HG03108 (cell line): ENCODE results near the gene PDE6B.

Experiments used
- ATAC-seq: cut with Tn5 transposase; IDR thresholded peaks from one replicate; pipeline ENCODE4 v1.9.1; 2021; ENCODE audit warnings: moderate library complexity; ENCODE audit not compliant: unreplicated experiment

Gene PDE6B

DNA sequence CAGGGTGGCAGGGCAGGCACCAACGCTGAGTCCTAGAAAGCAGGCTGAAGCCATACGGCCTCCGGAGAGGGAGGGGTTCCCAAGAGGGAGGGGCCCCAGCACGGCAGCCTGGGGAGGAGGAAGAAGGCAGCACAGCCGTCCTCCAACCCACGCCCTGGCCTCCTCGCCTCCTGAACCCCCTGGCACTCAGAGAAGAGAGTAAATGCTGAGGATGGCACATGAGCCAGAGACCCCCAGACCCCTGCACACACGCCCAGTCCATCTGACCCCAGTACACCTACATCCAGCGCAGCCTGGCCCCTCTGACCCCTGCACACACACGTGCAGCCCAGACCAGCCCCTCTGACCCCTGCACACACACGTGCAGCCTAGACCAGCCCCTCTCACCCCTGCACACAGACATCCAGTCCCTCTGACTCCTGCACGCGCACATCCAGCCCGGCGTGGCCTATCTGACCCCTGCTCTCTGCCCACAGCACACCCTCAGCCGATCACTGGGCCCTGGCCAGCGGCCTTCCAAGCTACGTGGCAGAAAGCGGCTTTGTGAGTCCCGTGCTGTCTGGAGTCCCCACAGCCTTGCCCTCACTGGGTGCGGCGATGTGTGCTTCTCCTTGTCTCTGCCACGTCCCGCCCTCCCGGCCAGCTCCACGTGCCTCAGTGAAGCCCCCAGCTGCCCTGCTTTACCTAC lies 30.2 kb downstream of the PDE6B start:
- ATAC-seq = no peak

DNA sequence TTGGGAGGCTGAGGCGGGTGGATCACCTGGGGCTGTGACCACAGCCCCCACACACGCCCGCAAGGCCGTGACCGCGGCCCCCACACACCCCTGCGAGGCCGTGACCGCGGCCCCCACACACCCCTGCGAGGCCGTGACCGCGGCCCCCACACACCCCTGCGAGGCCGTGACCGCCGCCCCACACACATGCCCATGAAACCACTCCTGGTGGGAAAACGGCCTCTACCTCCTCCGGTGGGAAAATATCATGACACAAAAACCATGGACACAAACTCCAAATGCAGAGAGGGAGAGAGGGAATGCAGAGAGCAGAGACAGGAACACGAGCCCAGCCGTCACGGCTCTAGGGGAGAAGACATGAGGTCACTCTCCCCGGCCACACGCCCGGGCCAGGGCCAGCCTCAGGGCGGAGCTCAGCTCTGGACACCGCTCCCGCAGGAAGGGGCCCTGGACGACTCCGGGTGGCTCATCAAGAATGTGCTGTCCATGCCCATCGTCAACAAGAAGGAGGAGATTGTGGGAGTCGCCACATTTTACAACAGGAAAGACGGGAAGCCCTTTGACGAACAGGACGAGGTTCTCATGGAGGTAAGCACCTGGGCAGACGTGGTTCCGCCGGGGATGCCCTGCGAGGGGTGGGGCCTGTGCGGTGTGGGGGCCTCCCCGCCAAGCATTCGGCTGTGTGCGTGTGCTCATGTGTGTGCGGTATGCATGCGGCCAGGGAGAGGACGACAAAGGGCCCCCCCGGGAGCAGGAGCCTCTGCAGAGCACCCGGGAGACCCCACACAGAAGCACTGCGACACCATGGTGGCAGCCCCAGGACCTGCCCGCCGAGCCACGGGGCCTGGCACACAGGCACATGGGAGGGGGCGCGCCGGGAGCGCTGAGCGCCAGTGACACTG lies 31.3 kb downstream of the PDE6B start:
- no peak for ATAC-seq

DNA sequence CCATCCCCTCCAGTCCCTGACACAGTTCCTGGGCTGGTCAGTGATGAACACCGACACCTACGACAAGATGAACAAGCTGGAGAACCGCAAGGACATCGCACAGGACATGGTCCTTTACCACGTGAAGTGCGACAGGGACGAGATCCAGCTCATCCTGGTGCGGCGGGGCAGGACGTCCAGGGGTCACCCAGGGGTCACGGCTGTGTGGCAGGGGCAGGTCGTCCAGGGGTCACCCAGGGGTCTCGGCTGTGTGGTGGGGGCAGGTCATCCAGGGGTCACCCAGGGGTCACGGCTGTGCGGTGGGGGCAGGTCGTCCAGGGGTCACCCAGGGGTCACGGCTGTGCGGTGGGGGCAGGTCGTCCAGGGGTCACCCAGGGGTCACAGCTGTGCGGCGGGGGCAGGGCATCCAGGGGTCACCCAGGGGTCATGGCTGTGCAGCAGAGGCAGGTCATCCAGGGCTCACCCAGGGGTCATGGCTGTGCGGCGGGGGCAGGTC lies 32.0 kb downstream of the PDE6B start:
- ATAC-seq = no peak

DNA sequence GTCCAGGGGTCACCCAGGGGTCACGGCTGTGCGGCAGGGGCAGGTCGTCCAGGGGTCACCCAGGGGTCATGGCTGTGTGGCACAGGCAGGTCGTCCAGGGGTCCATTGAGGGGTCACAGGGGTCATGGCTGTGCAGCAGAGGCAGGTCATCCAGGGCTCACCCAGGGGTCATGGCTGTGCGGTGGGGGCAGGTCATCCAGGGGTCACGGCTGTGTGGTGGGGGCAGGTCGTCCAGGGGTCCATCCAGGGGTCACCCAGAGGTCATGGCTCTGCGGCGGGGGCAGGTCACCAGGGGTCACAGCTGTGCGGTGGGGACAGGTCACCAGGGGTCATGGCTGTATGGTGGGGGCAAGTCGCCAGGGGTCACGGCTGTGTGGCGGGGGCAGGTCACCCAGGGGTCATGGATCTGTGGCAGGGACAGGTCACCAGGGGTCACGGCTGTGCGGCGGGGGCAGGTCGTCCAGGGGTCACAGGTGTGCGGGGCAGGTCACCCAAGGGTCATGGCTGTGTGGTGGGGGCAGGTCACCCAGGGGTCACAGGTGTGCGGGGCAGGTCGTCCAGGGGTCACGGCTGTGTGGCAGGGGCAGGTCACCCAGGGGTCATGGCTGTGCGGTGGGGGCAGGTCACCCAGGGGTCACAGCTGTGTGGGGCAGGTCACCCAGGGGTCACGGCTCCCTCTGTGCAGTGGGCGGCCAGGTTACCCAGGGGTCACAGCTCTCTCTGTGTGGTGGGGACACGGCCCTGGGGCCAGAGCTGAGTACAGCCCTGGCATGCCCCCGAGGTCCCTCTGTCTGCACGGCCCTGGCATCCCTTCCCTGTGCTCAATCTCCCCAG lies 32.7 kb downstream of the PDE6B start:
- ATAC-seq = no peak

DNA sequence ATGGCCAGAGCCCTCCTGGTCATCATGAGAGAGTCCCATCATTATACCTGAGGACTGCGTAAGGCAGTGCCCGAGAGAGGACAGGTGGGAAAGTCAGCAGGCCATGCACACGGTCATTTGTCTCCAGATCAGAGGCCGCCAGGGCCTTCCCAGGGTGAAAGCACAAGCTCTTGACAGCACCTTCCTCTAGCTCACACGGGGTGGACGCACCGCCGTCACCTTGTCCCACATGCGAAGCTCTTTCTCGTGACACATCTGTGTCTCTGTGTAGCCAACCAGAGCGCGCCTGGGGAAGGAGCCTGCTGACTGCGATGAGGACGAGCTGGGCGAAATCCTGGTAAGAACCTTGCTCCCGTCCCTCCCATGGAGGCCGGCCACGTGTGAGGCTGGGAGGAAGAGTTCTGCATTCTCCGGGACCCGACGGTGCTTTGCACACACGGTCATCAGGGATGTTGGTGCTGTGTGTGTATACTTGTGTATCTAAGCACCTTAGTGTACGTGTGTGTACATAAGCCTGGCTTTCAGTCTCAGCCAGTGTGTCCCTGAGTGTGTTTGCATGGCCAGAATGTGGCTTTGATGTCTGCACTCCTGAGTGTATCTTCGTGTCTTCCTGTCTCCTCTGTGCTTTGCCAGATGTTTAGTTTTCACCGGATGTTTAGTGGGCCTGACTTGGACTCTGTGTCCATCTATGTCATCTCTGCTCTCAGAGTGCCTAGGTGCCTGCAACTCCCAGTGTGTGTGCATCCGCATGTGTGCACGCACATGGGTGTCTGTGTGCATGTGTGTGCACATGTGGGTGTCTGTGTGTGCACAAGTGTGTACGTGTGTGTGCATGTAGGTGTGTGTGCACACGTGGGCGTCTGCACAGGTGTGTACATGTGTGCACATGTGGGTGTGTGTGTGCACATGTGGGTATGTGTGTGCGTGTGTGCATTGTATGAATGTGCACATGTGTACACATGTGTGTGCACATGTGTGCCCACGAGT lies 33.6 kb downstream of the PDE6B start:
- no peak for ATAC-seq

DNA sequence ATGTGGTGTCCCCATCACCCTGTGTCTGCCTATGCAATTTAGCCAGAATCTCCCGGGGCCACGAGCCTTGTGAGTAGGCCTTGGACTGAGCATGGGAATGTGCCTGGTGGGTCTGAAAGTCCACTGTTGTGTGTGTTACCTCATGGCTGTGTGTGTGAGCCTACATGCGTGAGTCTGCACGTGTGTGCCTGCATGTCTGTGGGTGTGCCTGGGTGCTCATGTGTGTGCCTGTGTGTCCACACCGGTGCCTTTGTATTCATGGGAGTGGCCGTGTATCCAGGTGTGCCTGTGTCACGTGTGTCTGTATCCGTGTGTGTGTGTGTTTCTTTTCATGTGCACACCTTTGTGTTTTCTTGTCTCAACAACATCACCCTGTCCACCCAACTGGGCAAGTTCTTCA lies 34.5 kb downstream of the PDE6B start:
- no peak for ATAC-seq

DNA sequence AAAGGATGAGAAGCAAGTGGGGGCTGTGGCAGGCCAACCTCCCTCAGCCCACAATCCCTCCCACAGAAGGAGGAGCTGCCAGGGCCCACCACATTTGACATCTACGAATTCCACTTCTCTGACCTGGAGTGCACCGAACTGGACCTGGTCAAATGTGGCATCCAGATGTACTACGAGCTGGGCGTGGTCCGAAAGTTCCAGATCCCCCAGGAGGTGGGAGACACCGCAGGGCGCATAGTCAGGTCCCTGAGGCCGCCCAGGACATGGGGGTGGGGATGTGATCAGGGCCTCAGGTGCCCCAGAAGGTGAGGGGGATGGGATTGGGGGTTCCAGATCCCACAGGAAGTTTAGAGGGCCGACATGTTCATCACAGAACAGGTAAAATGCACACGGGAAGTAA lies 35.0 kb downstream of the PDE6B start:
- ATAC-seq = no peak

DNA sequence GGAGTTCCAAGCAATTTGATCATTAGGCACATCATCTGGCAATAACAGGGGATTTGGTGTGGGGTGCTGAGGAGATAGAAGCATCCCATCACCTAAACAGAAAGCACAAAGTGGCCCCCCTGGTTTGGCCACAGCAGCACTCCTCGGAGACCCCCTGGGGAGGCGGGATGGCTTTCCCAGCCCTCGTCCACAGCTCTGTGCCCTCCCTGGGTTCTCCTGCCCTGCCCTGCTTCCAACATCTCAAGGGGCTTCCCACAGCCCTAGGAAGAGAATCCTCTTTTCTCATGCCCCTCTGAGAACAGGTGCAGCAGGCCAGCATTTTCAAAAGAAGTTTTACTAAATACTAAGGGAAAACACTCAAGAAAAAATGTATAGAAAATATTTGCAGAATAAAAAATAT lies 35.9 kb downstream of the PDE6B start:
- ATAC-seq = no peak

DNA sequence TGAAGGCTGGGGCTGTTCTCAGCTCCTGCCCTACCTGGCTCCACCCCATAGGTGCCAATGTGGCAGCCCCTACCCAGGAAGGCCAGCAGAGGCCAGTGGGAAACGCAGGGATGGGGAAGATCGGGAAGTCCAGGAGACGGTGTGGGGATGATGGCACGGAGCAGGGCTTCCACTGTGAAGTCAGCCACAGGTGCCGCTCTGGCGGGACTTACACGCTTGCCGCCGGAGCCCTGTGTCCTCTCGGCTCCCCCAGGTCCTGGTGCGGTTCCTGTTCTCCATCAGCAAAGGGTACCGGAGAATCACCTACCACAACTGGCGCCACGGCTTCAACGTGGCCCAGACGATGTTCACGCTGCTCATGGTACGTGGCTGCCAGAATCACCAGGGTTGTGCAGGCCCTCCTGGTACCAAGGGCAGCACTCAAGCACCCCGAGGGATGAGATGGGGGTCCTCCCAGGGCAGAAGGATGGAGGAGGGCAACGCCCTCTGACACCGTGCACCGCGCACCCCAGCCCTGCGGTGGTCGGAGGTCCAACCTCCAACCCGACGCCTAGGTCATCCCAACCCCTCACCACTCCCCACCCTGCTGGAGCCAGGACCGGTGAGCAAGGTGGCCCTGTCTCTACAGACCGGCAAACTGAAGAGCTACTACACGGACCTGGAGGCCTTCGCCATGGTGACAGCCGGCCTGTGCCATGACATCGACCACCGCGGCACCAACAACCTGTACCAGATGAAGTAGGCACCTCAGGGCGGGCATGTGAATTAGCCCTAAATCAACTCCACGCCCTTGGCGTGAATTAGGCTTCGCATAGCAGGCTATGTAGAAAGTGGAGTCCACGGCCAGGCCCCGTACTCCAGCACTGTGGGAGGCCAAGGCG lies 36.7 kb downstream of the PDE6B start:
- ATAC-seq = no peak

DNA sequence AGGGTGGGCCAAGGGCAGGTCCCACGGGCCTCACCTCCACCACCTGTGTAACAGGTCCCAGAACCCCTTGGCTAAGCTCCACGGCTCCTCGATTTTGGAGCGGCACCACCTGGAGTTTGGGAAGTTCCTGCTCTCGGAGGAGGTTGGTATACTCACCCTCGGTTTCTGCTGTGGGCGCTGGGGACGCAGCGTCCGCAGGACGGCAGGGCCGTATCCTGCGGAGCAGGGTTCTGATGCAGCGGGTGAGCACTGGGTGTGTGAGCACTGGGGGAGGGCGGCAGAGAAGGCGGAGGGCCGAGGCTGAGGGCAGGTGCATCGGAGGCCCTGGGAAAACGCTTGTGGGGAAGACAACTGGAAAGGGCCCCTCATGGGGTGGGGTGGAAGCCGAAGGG lies 37.7 kb downstream of the PDE6B start:
- ATAC-seq = no peak

DNA sequence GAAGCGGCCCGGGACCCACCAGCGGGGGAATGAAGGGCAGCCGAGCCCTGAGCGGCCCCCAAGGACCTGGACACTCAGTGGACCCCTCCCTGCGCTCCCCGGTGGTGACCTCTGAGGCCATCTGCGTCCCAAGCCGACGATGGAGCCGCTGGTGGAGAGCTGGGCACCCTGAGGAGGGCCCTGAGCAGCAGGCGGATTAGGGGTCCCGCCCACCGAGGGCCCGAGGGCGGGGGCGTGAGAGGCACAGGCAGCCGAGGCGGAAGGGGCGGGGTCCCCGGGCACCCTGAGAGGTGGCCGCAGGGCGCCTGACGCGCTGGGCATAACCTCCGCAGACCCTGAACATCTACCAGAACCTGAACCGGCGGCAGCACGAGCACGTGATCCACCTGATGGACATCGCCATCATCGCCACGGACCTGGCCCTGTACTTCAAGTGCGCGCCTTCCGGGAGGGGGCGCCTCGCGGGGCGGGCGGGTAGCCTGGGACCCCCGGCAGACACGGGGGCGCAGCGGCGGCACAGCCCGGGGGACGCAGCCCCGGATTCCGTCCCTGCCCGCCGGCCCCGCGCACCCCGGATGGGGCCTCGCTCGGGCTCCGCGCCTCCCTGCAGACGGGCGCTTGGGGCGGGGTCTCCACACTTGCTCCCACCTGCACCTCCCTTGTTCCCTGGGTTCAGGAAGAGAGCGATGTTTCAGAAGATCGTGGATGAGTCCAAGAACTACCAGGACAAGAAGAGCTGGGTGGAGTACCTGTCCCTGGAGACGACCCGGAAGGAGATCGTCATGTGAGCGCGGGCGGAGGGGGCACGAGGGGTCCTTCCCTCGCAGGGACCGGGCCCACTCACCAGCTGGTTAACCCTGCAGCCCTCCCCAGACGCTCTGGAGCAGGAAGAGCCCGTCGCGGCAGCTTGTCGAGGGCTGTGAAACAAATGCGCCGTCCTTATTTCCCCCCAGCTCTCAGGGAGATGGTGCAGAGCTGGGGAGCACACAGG lies 38.4 kb downstream of the PDE6B start:
- peak; percentile 69 for ATAC-seq

DNA sequence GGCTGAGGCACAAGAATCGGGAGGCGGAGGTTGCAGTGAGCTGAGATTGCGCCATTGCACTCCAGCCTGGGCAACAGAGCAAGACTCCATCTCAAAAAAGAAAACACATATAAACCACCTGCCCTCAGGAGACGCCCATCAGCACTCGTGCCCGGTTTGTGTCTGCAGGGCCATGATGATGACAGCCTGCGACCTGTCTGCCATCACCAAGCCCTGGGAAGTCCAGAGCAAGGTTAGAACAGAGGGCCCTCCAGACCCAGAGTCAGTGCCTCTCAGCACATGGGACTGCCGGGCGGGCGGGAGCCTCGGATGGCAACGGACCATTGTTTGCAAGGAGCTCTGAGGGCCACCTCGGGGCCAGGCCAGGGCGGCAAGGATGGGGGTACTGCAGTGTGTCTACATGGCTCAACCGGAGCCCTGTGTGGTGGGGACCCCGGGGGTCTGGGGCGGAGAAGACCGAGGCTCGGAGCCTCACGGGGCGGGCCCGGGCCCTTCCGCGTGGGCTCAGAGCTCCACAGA lies 39.4 kb downstream of the PDE6B start:
- no peak for ATAC-seq

DNA sequence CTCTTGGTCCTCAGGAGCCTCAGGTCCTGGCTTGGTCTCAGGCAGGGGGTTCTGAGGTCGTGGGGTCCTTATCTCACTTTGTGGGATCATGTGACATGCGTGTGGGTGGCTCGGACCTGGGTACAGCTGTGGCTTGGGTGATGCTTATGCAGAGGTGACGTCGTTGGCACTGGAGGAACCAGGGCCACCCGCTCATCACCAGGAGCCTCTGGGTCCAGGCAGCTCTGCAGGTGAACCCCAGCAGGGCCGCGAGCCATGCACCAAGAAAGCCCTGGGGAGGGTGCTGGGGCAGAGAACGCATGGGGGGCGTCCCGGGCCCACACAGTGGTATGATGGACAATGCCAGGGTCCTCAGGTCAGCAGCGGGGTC lies 40.0 kb downstream of the PDE6B start:
- no peak for ATAC-seq

DNA sequence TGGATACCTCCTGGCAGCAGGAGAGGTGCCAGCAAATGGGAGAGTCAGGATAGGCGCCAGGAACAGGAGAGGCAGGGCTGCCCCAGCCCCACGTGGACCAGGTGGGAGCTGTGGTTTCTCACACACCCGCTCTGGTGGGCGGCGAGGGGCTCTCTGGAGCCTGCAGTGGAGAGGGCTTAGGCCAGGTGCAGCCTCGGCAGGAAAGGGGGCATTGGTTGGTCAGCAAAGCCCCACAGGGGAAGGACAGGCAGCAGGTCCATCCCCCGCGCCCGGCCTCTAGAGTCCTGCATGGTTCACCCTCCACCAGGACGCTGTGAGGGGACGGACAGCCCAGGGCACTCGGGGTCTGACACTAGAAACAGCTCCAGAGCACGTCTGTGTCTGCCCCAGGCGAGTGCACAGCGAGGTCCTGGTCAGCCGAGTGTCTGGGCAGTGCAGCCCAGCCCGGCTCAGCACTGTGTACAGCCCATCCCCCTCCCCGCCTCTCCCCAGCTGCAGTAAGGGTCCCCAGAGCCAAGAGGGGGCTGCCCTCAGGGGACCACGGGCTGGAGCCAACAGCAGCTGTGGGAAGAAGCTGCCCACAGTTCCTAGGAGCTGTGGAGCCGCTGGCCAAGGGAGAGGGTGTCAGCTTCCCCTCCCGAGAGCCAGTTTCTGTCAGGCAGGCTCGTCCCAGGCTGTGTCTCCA lies 40.5 kb downstream of the PDE6B start:
- ATAC-seq = no peak

DNA sequence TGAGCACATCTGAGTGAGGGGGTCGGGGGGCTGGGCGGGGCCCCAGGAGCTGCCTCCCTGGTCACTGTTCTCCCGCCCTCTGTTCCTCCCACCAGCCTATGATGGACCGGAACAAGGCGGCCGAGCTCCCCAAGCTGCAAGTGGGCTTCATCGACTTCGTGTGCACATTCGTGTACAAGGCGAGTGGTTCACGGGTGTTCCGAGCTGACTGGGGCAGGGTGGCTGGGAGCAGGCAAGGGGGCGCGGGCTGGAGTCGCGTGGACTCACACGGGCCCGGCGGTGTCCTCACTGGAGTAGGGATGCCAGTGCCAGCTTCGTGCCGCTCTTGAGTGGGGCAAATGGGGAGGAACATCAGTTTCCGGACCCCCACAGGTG lies 41.0 kb downstream of the PDE6B start:
- ATAC-seq = no peak

DNA sequence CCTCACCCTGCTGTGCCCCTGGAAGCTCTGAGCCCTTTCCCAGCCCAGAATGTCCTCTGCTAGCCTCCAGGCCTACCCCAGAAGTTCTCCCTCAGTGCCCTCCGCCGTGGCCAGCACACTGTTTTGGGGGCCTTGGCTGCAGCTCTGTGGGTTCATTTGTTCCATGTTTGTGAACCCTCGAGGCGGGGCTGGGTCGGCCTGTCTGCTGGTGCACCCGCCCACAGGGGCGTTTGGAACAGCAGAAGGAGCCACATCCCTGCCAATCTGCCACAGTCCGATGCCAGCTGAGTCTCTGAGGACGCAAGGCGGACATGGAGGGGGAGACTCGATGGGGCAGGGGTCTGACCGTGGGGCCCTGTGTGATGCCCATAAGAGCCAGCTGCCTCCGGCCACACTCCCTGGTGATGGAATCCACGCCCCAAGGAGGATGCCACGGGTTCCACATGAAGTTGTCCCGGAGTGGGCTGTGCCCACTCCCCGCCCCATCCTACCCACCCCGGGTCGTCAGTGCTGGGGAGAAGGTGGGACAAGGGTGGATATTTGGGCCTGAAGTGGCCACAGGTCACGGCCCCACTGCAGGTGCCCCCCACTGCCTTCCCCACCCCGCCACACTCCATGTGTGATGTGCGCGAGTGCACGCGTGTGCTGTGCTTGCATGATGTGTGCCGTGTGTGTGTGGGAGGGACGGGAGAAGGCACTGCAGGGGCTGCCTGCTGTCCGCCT lies 41.6 kb downstream of the PDE6B start:
- ATAC-seq = no peak

DNA sequence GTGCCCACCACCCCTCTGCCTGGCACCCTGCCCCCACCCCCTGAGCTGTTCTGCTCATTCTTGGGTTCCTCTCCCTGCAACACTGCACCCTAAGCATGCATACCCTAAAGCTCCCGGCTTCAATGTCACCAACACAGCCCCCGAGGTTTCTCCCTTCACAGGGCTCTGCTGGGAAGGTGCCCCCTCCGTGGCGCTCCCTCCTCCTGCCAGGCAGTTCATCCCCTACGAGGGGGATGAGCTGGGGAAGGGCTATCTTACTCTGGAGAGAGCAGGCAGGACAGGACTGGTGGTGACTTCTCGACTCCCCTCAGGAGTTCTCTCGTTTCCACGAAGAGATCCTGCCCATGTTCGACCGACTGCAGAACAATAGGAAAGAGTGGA lies 42.2 kb downstream of the PDE6B start:
- no peak for ATAC-seq
